Neural progenitor cell (in vitro differentiated cells): Measurements from ENCODE around the gene IDH3B. TPM values are rescaled to one million over a fixed set of nuclear protein-coding genes. Genes with fewer than 3 reads are reported as not detected.

Source experiments
- DNase-seq: peaks from one replicate; pipeline ENCODE4 v3.0.0-alpha.2; 2016; ENCODE audit warnings: low spot score
- H2AFZ ChIP-seq: fragments of 200-600 bp; sonication (generic); replicated peaks from 2 replicates; pipeline ENCODE4 v1.6.1; 2016; ENCODE audit warnings: antibody characterized with exemption
- H3F3A ChIP-seq: fragments of 200-600 bp; sonication (generic); 2 replicates; pipeline ENCODE4 v1.6.1; 2016; ENCODE audit warnings: antibody characterized with exemption, low read depth
- H3K27ac ChIP-seq: fragments of 200-600 bp; sonication (generic); 2 replicates; pipeline ENCODE4 v1.5.1; 2016; ENCODE audit warnings: mild to moderate bottlenecking
- H3K27me3 ChIP-seq: fragments of 200-600 bp; sonication (generic); 2 replicates; pipeline ENCODE4 v1.6.1; 2016; ENCODE audit warnings: mild to moderate bottlenecking, moderate library complexity
- H3K36me3 ChIP-seq: fragments of 200-600 bp; sonication (generic); 2 replicates; pipeline ENCODE4 v1.5.1; 2016
- H3K4me1 ChIP-seq: fragments of 200-600 bp; sonication (generic); 2 replicates; pipeline ENCODE4 v1.6.1; 2016; ENCODE audit warnings: mixed run types
- H3K4me2 ChIP-seq: fragments of 200-600 bp; sonication (generic); 2 replicates; pipeline ENCODE4 v1.6.1; 2016
- H3K4me3 ChIP-seq: fragments of 200-600 bp; sonication (generic); 2 replicates; pipeline ENCODE4 v1.5.1; 2016
- H3K79me2 ChIP-seq: fragments of 200-600 bp; sonication (generic); 2 replicates; pipeline ENCODE4 v1.6.1; 2016; ENCODE audit warnings: low read depth
- H3K9ac ChIP-seq: fragments of 200-600 bp; sonication (generic); 2 replicates; pipeline ENCODE4 v1.6.1; 2016
- H3K9me3 ChIP-seq: fragments of 200-600 bp; sonication (generic); 2 replicates; pipeline ENCODE4 v1.5.1; 2016; ENCODE audit warnings: low read depth
- H4K20me1 ChIP-seq: fragments of 200-600 bp; sonication (generic); 2 replicates; pipeline ENCODE4 v1.6.1; 2016; ENCODE audit warnings: low read depth
- H3K27ac Mint-ChIP-seq: 3 replicates; pipeline ENCODE4 v1.8.0; 2021; ENCODE audit warnings: mixed read lengths
- H3K27me3 Mint-ChIP-seq: 2 replicates; pipeline ENCODE4 v1.8.0; 2022; ENCODE audit warnings: low read depth, mild to moderate bottlenecking, inconsistent platforms, moderate library complexity, mixed read lengths; ENCODE audit not compliant: insufficient read depth
- H3K36me3 Mint-ChIP-seq: 3 replicates; pipeline ENCODE4 v1.8.0; 2021; ENCODE audit warnings: mixed read lengths
- H3K4me1 Mint-ChIP-seq: 3 replicates; pipeline ENCODE4 v1.8.0; 2021; ENCODE audit warnings: mixed read lengths
- H3K4me3 Mint-ChIP-seq: 3 replicates; pipeline ENCODE4 v1.8.0; 2021; ENCODE audit warnings: mild to moderate bottlenecking, moderate library complexity, mixed read lengths
- H3K9me3 Mint-ChIP-seq: 3 replicates; pipeline ENCODE4 v1.8.0; 2020; ENCODE audit warnings: mixed read lengths
- EZH2 ChIP-seq: fragments of 200-600 bp; sonication (generic); IDR thresholded peaks from 2 replicates; pipeline ENCODE4 v1.6.1; 2017; ENCODE audit warnings: antibody characterized with exemption, mild to moderate bottlenecking, moderate library complexity
- EZH2phosphoT487 ChIP-seq: fragments of 200-600 bp; sonication (generic); IDR thresholded peaks from 2 replicates; pipeline ENCODE4 v1.6.1; 2017; ENCODE audit warnings: antibody characterized with exemption
- total RNA-seq: library from RNA; depleted of rRNA; stranded (reverse); fragments of >200 nt; gene quantifications from 2 replicates; pipeline ENCODE4 v1.2.3, GENCODE V29; 2015; ENCODE audit warnings: low replicate concordance
- TF ChIP-seq, protein P1 (sequence below): fragments of 200-600 bp; sonication (generic); IDR thresholded peaks from 2 replicates; pipeline ENCODE4 v1.5.1; 2017; ENCODE audit warnings: antibody characterized with exemption, mild to moderate bottlenecking

The IDH3B gene
- total RNA-seq, 1 donor from 2014 or later: 94.3 TPM

DNA sequence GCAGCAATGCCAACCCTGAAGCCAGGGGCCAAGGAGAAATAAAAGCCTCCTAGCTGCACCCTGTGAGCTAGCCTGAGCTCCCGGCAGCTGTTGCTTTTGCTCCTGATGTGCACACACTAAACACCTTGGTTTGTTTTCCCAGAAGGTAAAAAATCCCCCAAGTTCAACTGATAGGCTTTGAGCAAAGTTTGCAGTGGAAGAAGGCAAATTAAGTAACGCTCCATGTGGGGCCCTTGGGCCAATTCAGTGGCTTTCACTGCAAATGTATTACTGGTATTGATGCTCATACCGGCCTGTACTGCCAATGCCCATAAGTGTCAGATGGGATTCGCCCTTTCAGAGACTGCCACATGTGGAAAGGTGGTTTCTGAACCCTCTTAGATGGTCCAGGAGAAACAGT lies 9.4 kb upstream of the IDH3B start:
- no peak overlapping the region for H3K4me3 ChIP-seq
- Mint-ChIP-seq H3K9me3 (no peaks in the 10 kb centered on the region), H3K27ac (no peak overlapping the region), H3K27me3 (peaks cover 3% of the 10 kb centered on the region), H3K36me3 (no peaks in the 10 kb centered on the region), H3K4me1 (no peaks in the 10 kb centered on the region), H3K4me3 (no peak overlapping the region)
- no peaks in the 10 kb centered on the region for H3K9me3 ChIP-seq
- H2AFZ ChIP-seq: no peak overlapping the region
- H3K79me2 ChIP-seq: no peaks in the 10 kb centered on the region
- no peak overlapping the region for H3K4me2 ChIP-seq
- H3F3A ChIP-seq: no peaks in the 10 kb centered on the region
- no peaks in the 10 kb centered on the region for H3K36me3 ChIP-seq
- DNase-seq: no peak
- peaks cover 57% of the 10 kb centered on the region for H3K27me3 ChIP-seq
- no peak for TF ChIP-seq EZH2phosphoT487
- TF ChIP-seq EZH2: no peak
- TF ChIP-seq, protein P1, sequence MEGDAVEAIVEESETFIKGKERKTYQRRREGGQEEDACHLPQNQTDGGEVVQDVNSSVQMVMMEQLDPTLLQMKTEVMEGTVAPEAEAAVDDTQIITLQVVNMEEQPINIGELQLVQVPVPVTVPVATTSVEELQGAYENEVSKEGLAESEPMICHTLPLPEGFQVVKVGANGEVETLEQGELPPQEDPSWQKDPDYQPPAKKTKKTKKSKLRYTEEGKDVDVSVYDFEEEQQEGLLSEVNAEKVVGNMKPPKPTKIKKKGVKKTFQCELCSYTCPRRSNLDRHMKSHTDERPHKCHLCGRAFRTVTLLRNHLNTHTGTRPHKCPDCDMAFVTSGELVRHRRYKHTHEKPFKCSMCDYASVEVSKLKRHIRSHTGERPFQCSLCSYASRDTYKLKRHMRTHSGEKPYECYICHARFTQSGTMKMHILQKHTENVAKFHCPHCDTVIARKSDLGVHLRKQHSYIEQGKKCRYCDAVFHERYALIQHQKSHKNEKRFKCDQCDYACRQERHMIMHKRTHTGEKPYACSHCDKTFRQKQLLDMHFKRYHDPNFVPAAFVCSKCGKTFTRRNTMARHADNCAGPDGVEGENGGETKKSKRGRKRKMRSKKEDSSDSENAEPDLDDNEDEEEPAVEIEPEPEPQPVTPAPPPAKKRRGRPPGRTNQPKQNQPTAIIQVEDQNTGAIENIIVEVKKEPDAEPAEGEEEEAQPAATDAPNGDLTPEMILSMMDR: no peak
- H4K20me1 ChIP-seq: no peaks in the 10 kb centered on the region
- no peak overlapping the region for H3K9ac ChIP-seq
- H3K27ac ChIP-seq: no peak overlapping the region
- no peaks in the 10 kb centered on the region for H3K4me1 ChIP-seq

DNA sequence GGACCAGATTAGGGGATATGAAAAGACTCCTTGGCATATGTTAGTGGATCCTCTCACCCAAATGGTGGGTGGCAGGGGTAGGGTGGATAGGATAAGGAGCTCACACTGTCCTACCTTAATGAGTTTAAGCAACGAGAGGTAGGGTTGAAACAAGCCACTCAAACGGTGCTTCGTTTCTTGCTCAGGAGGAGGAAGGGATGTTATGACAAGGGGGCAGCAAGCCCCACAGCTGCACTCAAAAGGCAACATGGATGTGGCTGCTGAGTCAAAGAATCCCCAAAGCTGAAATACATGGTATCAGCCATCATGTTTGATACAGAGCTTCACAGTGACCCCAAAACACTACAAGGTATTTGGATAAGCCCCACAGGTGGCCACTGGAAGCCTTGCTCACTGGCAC lies 8.4 kb upstream of the IDH3B start:
- H2AFZ ChIP-seq: no peak overlapping the region
- no peaks in the 10 kb centered on the region for H3K79me2 ChIP-seq
- no peaks in the 10 kb centered on the region for H3K4me1 ChIP-seq
- TF ChIP-seq EZH2 (no peak), EZH2phosphoT487 (no peak)
- TF ChIP-seq, protein P1: no peak
- no peaks in the 10 kb centered on the region for H3K36me3 ChIP-seq
- no peaks in the 10 kb centered on the region for H3K9me3 Mint-ChIP-seq
- H3K4me3 Mint-ChIP-seq: no peak overlapping the region
- H3K27me3 Mint-ChIP-seq: peaks cover 3% of the 10 kb centered on the region
- H3K9me3 ChIP-seq: no peaks in the 10 kb centered on the region
- no peak overlapping the region for H3K27ac ChIP-seq
- no peak overlapping the region for H3K9ac ChIP-seq
- peaks cover 57% of the 10 kb centered on the region for H3K27me3 ChIP-seq
- no peaks in the 10 kb centered on the region for H3F3A ChIP-seq
- H3K4me2 ChIP-seq: no peak overlapping the region
- no peaks in the 10 kb centered on the region for H4K20me1 ChIP-seq
- no peaks in the 10 kb centered on the region for H3K4me1 Mint-ChIP-seq
- H3K36me3 Mint-ChIP-seq: no peaks in the 10 kb centered on the region
- no peak for DNase-seq
- H3K27ac Mint-ChIP-seq: no peak overlapping the region
- no peak overlapping the region for H3K4me3 ChIP-seq

DNA sequence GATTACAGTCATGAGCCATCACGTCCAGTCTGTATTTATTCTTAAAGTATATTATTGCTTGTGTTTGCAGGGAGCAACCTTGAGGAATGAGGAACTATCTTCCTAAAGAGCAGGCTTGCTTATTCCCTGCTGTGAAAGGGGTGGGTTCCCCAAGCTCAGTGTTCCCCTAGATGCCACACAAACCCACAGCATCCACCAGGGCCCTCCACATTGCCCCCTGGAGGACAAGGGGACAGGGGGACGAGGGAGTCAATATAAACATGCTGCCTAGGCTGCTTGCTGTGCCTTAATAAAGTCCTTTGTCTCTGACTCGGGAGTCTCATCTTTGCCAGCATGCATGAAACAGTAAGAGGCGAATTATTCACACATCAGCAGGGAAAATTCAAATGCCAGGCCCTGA lies 8.0 kb upstream of the IDH3B start:
- Histone ChIP-seq H3K9me3 (no peaks in the 10 kb centered on the region), H3K4me3 (no peak overlapping the region), H3K9ac (no peak overlapping the region), H2AFZ (no peak overlapping the region), H3K4me2 (no peak overlapping the region), H3K79me2 (no peaks in the 10 kb centered on the region), H3K4me1 (no peaks in the 10 kb centered on the region), H4K20me1 (no peaks in the 10 kb centered on the region), H3F3A (no peaks in the 10 kb centered on the region), H3K27me3 (peaks cover 57% of the 10 kb centered on the region), H3K27ac (no peak overlapping the region), H3K36me3 (no peaks in the 10 kb centered on the region)
- H3K4me1 Mint-ChIP-seq: no peaks in the 10 kb centered on the region
- H3K36me3 Mint-ChIP-seq: no peaks in the 10 kb centered on the region
- no peak overlapping the region for H3K27ac Mint-ChIP-seq
- H3K4me3 Mint-ChIP-seq: no peak overlapping the region
- H3K9me3 Mint-ChIP-seq: no peaks in the 10 kb centered on the region
- TF ChIP-seq EZH2phosphoT487: no peak
- TF ChIP-seq, protein P1: peak; percentile 51
- no peak for TF ChIP-seq EZH2
- peaks cover 3% of the 10 kb centered on the region for H3K27me3 Mint-ChIP-seq
- DNase-seq: peak; percentile 40
